ENCODE results near the gene STRA8.
"Not testable (repeated sequence)": the region's sequence is repeated elsewhere in the genome, so short reads cannot be mapped to it uniquely, and the experiment has no call there.

Gene STRA8

GRCh38 chr7:135200821-135201331, 32.8 kb upstream of the STRA8 start:
- DNase-seq (ENCODE audit: low read depth, low spot score) = no peak
- H3K4me3 ChIP-seq (ENCODE audit: low read length) = no peak overlapping the region

- no peak overlapping the region for H3K4me3 ChIP-seq (ENCODE audit: low read length)
- DNase-seq (ENCODE audit: low read depth, low spot score) = no peak
Observed at GRCh38 chr7:135201350-135201749, 32.3 kb upstream of the STRA8 start.

- H3K4me3 ChIP-seq (ENCODE audit: low read length) = no peak overlapping the region
- DNase-seq (ENCODE audit: low read depth, low spot score) = no peak
Observed at GRCh38 chr7:135204341-135204749, 29.3 kb upstream of the STRA8 start.

- DNase-seq (ENCODE audit: low read depth, low spot score) = no peak
- no peak overlapping the region for H3K4me3 ChIP-seq (ENCODE audit: low read length)
Observed at GRCh38 chr7:135204876-135205275, 28.8 kb upstream of the STRA8 start.

GRCh38 chr7:135205850-135206249, 27.8 kb upstream of the STRA8 start:
- DNase-seq (ENCODE audit: low read depth, low spot score) = no peak
- H3K4me3 ChIP-seq (ENCODE audit: low read length) = no peak overlapping the region

- no peak overlapping the region for H3K4me3 ChIP-seq (ENCODE audit: low read length)
- DNase-seq (ENCODE audit: low read depth, low spot score) = no peak
Observed at GRCh38 chr7:135206941-135207391, 26.7 kb upstream of the STRA8 start.

- DNase-seq (ENCODE audit: low read depth, low spot score) = no peak
- no peak overlapping the region for H3K4me3 ChIP-seq (ENCODE audit: low read length)
Observed at GRCh38 chr7:135207406-135208101, 26.1 kb upstream of the STRA8 start.

GRCh38 chr7:135208102-135208793, 25.4 kb upstream of the STRA8 start:
- DNase-seq (ENCODE audit: low read depth, low spot score) = no peak
- no peak overlapping the region for H3K4me3 ChIP-seq (ENCODE audit: low read length)

- H3K4me3 ChIP-seq (ENCODE audit: low read length) = no peak overlapping the region
Observed at GRCh38 chr7:135209225-135209834, 24.3 kb upstream of the STRA8 start.

GRCh38 chr7:135210888-135211178, 22.8 kb upstream of the STRA8 start:
- H3K4me3 ChIP-seq (ENCODE audit: low read length) = peak overlapping the region; percentile 67
- DNase-seq (ENCODE audit: low read depth, low spot score) = no peak

More at GRCh38 chr7:135209225-135209834, 24.3 kb upstream of the STRA8 start:
- DNase-seq (ENCODE audit: low read depth, low spot score) = no peak

GRCh38 chr7:135211179-135211945, 22.3 kb upstream of the STRA8 start, which contains the start of gene WDR91:
Gene WDR91, minus strand, starts transcription at chr7:135211526. Its CDS starts 24 bp downstream, at chr7:135211502.
- peak; percentile 79 for DNase-seq (ENCODE audit: low read depth, low spot score)
- H3K4me3 ChIP-seq (ENCODE audit: low read length) = peak within 1 kb of the TSS; percentile 79

GRCh38 chr7:135211946-135212685, 21.5 kb upstream of the STRA8 start:
- not testable (repeated sequence) for DNase-seq (ENCODE audit: low read depth, low spot score)
- peak overlapping the region; percentile 79 for H3K4me3 ChIP-seq (ENCODE audit: low read length)

GRCh38 chr7:135213831-135214230, 19.8 kb upstream of the STRA8 start:
- DNase-seq (ENCODE audit: low read depth, low spot score) = no peak
- no peak overlapping the region for H3K4me3 ChIP-seq (ENCODE audit: low read length)

GRCh38 chr7:135215180-135215579, 18.5 kb upstream of the STRA8 start:
- no peak overlapping the region for H3K4me3 ChIP-seq (ENCODE audit: low read length)
- no peak for DNase-seq (ENCODE audit: low read depth, low spot score)

GRCh38 chr7:135215698-135216097, 17.9 kb upstream of the STRA8 start:
- H3K4me3 ChIP-seq (ENCODE audit: low read length) = no peak overlapping the region
- no peak for DNase-seq (ENCODE audit: low read depth, low spot score)

- no peak overlapping the region for H3K4me3 ChIP-seq (ENCODE audit: low read length)
- no peak for DNase-seq (ENCODE audit: low read depth, low spot score)
Observed at GRCh38 chr7:135217645-135218509, 15.8 kb upstream of the STRA8 start.

GRCh38 chr7:135224027-135224426, 9.6 kb upstream of the STRA8 start:
- DNase-seq (ENCODE audit: low read depth, low spot score) = no peak

GRCh38 chr7:135231686-135232085, 2.0 kb upstream of the STRA8 start:
- DNase-seq (ENCODE audit: low read depth, low spot score) = no peak
- no peak overlapping the region for H3K4me3 ChIP-seq (ENCODE audit: low read length)

More at GRCh38 chr7:135224027-135224426, 9.6 kb upstream of the STRA8 start:
- H3K4me3 ChIP-seq (ENCODE audit: low read length) = no peak overlapping the region

Data from Jurkat, Clone E6-1 (cell line).